Fibroblast of skin of right biceps (primary cell): ENCODE results near the gene MBNL1.
"Not testable (repeated sequence)": the region's sequence is repeated elsewhere in the genome, so short reads cannot be mapped to it uniquely, and the experiment has no call there.

Experiments used
- DNase-seq: peaks from one replicate; pipeline ENCODE4 v3.0.0-alpha.2; 2013

The MBNL1 gene

DNA sequence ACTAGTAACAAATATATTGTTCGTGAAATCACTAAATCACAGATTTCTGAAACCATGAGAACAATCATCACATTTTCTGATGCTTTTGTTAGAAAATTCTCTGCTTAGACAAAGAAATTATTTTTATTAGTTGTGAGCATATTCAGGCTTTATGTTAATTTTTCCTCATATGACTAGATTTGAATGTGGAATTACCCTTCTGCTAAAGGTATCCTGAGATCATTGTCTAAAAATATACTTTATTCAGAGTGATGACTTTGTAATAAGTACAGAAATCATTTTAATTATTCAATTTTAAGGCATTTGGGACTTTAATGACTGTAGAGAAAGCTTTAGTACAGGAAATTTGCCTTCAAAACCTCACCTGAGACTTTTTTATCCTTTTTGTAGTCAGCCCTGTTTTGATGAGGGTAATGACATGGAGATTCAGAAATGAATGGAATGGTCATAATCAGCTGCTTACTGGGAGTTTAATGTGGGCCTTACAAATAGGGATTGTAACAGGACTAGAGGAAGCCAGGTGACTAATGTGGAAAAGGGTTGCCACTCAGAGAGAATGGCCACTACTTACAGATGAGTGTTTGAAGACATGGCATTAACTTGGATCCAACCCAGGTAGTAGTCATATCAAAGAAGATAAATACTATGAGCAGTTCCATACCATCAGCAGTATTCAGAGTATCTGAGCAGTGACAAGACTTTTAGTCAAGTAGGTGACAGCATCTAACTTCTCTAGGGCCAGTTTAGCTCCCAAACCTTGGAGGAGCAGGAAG lies 148.3 kb downstream of the MBNL1 start:
- DNase-seq: peak; percentile 35

DNA sequence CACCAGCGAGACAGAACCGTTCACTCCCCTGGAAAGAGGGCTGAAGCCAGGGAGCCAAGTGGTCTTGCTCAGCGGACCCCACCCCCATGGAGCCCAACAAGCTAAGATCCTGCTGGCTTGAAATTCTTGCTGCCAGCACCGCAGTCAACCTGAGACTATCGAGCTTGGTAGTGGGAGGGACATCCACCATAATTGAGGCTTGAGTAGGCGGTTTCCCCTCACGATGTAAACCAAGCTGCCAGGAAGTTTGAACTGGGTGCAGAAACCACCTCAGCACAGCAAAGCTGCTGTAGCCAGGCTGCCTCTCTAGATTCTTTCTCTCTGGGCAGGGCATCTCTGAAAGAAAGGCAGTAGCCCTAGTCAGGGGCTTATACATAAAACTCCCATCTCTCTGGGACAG lies 151.0 kb downstream of the MBNL1 start:
- DNase-seq: no peak

DNA sequence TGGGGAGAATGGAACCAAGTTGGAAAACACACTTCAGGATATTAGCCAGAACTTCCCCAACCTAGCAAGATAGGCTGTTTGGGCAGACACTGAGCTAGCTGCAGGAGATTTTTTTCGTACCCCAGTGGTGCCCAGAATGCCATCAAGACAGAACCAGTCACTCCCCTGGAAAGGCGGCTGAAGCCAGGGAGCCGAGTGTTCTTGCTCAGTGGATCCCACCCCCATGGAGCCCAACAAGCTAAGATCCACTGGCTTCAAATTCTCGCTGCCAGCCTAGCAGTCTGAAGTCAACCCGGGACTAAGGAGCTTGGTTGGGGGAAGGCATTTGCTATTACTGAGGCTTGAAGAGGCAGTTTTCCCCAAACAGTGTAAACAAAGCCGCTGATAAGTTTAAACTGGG lies 152.4 kb downstream of the MBNL1 start:
- DNase-seq: no peak

DNA sequence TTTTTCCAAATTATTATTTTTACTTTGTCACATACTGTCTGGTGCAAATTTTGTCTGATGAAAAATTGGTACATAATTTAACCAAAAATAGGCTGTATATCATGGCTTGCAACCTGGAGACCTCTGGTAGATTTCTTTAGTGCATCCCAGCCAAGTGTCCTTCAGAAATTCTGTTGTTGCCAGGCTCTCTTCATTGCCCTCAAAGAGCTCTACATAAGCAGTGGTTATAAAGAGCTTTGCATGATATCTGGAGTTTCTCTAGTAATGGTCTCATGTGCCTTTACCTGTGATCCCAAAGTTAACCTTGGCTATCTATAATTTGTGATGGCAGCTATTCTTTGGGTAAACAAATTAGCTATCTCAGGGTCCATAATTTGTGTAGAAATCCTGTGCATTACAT lies 157.7 kb downstream of the MBNL1 start:
- no peak for DNase-seq

DNA sequence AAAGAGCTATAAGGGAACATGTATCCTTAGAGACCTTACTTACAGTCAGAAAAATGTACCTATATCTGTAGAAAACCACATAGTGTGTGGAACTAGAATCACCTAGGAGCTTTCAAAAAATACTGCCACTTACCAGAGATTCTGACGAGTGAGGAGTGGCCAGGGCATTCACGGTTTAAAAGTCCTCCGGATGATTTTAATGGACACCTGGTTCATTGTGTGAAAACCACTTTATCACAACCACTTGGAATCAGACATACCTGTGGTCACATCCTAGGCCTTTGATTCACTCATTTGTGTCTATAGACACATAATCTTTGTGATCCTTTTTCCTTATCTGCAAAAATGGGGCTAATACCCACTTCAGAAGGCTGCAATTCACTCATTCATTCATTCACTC lies 159.8 kb downstream of the MBNL1 start:
- no peak for DNase-seq

DNA sequence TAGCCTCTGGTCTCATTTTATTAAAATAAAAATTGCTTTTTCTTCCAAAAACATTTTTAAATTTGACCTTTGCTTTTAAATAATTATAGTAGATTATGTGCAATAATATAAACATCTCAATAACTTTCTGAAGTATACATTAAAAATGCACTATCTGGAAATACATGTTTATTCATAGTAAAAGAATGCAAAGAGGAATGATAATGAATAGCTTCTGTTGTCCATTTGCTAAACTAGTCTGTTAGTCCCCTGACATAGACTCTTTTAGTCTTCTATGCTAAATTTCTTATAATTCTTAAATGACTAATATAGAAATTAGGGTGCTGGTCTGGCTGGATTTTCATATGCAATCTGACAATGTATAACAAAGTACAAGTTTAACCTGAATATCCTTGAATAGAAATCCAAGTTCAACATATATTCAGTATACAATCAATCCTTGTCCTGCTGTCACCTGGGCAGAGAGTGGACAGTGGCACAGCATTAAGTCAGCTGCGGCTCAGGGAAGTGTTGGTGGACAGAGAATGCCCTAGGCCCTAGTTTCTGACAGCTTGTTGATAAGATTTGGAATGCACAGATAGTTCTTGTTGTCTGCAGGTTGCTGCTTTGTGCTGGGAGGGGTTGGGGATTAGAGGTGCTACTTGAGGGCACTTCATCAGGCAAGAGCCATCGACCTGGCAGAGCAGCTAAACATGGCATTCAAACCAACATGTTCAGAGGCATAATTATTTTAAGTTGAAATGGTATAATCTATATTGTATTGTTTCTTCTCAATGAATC lies 161.7 kb downstream of the MBNL1 start:
- peak; percentile 59 for DNase-seq

DNA sequence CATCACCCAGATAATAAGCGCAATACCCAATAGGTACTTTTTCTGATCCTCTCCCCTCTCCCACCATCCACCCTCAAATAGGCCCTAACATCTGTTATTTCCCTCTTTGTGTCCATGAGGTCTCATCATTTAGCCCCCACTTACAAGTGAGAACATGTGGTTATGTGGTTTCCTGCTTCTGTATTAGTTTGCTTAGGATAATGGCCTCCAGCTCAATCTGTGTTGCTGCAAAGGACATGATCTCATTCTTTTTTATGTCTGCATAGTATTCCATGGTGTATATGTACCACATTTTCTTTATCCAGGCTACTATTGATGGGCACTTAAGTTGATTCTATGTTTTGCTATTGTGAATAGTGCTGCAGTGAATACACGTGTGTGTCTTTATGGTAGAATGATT lies 165.4 kb downstream of the MBNL1 start:
- DNase-seq: no peak

DNA sequence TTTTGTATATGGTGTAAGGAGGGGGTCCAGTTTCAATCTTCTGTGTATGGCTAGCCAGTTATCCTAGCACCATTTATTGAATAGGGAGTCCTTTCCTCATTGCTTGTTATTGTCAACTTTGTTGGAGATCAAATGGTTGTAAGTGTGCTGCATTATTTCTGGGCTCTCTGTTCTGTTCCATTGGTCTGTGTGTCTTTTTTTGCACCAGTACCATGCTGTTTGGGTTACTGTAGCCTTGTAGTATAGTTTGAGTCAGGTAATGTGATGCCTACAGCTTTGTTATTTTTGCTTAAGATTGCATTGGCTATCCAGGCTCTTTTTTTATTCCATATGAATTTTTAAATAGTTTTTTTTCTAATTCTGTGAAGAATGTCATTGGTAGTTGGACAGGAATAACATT lies 166.5 kb downstream of the MBNL1 start:
- not testable (repeated sequence) for DNase-seq

DNA sequence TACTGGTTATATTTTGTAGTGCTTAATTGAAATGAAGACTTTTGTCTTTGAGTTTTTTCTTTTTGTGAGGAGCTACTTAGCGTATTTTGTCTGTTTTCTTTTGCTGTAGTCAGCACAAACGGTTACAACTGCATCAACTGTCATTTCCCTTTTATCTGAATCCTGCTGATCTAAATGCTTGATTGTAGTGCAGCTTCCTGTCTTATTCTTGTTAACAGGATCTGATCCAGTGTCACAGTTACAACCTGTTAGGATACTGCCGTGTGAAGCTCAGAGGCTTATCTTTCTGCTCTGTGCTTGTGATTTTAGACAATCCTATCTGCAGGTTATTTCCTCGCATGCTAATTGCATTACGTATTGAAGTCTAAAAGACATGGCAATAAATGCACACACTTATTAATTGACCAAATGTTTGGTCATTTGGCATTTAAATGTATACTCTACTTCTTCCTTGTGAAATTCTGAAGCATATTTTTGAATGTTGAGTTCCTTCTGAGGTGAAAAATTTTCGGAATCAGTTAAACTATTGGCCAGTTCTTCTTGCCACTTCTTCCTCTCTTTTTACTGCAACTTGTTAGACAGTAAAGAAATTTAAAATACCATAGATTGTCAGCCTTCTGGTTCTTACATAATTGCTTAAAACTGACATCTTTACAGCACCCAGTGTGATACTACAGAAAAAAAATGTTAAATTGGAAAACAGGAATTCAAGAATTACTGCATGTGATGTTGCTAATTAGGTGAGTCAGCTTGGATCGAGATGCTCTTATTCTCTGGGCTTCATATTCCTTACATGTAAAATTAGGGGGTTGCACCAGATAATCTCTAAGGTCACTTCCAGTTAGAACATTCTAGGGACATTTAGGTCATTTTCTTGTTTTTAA lies 168.2 kb downstream of the MBNL1 start:
- peak; percentile 49 for DNase-seq

DNA sequence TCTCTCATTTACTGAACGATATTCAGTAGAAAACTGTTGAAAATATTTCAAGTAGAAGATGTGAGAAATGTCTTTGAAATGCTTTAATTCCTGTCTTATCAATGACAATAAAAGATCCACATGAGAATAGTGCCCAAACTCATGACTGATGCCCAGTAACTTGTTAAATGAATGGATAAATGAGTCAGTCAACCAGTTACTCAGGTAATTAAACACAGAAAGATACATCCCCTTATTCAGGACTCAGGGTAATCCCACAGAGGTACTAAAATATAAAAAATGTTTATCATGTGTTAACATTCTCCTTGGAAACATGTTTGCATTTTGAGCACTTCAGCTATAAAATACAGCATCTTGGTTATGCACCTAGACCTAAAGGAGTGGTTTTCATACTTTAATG lies 169.5 kb downstream of the MBNL1 start:
- no peak for DNase-seq

DNA sequence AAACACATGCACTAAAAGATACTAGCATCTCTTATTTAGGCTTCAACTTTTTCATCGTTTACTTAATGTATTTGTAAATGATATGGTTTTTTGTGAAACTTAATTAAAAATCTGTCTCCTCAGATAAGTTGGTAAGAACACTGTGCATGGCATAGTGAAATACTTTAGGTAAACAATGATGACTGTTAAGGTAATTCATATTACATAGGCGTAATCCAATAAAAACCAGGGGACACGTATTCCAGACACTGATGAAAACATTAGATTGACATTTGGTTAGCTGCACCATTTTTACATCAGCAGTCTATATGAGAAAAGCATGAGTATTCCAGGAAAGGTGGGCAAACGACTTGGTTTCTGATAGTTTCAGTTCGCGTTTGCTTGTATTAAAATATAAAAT lies 170.0 kb downstream of the MBNL1 start:
- no peak for DNase-seq

DNA sequence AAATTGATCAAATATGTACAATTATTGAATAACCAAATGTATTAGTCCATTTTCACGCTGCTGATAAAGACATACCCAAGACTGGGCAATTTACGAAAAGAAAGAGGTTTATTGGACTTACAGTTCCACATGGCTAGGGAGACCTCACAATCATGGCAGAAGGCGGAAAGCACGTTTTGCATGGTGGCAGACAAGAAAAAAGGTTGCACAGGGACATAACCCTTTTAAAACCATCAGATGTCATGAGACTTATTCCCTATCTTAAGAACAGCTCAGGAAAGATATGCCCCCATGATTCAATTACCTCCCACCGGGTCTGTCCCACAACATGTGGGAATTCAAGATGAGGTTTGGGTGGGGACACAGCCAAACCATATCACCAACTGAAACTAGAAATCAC lies 171.5 kb downstream of the MBNL1 start:
- DNase-seq: not testable (repeated sequence)

DNA sequence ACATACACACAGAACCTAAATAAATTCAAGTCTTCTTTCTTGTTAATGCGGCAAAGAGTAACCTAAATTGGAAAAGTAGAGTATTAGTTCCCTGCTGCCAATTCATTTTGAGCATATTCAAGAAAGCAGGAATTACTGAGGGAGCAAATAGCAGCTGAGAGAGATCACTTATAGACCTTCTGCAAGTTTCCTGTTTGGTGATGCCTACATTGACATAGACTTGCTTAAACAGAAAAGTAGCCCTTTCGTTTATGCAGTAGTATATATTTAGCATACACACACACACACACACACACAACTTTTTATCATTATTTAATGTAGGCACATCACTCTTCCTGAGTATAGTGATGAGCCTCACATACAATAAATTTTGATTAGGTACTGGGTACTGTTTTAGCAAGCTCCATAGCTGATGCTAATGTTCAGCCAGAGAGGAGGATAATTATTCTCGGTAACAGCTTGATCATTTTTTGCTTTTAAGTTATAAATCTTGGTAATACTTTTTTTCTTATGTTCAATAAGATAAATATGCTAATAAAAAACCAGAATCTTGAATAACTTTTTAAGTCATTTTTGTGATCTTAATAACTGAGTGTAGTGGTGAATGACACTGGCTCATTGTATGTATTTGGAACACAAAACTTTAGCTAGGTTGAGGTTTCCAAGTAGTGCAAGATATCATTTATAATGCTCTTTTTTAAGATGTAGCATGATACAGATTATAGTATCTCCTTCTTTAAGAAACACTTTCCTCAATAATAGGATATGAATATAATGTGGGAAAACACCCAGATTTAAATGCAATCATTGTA lies 174.7 kb downstream of the MBNL1 start:
- DNase-seq: no peak

DNA sequence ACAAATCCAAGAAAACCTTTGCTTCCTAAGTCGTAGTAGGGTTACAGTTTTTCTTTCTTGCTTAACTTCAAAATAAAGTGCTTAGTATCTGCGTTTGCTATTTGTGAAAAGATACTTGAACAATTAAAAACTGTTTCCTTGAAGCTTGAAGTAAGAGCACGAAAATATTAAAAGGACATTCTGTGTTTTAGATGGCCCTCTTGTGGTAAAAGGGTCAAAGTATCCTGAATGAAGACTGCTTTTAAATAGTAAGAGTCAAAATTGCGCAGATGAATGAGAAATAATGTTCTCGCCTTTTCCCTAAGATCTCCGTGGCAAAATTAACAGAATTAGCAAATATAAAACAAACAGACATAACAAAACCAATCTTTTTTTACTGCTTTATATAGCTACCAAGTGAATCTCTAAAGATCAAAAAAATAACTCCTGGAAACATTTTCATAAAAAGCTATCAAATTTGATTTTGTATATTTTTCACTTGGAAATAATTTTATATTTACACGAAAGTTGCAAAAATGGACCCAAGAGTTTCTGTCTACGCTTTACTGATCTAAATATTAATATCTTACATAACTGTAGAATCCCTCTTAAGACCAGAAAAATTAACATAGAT lies 175.4 kb downstream of the MBNL1 start:
- peak; percentile 60 for DNase-seq

DNA sequence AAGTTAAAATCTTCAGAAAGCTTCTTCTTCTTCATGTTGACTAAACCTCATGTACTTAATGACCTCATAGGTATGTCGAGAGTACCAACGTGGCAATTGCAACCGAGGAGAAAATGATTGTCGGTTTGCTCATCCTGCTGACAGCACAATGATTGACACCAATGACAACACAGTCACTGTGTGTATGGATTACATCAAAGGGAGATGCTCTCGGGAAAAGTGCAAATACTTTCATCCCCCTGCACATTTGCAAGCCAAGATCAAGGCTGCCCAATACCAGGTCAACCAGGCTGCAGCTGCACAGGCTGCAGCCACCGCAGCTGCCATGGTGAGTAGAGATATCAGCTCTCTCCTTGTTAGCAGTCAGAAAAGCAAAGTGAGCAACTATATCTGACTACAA lies 176.5 kb downstream of the MBNL1 start:
- DNase-seq: no peak

DNA sequence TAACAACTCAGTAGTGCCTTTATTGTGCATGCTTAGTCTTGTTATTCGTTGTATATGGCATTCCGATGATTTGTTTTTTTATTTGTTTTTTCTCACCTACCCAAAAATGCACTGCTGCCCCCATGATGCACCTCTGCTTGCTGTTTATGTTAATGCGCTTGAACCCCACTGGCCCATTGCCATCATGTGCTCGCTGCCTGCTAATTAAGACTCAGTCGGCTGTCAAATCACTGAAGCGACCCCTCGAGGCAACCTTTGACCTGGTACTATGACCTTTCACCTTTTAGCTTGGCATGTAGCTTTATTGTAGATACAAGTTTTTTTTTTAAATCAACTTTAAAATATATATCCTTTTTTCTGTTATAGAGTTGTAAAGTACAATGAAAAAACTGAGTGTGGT lies 177.8 kb downstream of the MBNL1 start:
- DNase-seq: no peak

DNA sequence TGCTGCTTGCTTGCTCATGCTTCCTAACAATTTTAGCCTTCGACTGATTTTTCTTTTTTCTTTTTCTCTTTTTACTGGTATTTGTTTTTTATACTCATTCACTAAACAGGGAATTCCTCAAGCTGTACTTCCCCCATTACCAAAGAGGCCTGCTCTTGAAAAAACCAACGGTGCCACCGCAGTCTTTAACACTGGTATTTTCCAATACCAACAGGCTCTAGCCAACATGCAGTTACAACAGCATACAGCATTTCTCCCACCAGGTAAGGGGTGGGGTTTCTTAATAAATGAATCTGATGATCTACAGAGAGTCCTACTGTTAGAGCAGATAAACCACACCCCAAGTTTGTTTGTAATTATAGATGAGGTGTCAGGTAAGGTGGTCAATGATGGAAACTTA lies 178.8 kb downstream of the MBNL1 start:
- no peak for DNase-seq

DNA sequence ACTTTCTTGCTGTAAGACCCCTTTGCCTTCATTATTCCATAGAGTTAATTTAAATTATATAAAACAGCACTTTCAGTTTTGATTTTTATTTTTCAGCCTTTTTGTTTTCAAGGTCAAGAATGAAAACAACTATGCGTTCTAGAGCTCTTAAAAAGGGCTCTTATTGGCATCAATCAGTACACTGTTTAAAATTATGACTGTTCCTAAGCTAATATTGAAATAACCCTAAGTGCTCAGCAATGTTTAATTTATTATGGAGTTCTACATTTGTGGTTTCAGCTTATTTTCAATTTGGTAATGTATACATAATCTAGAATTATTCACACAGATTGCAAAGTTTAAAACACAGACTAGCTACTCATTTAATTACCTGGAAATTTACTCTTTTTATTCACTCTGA lies 179.4 kb downstream of the MBNL1 start:
- no peak for DNase-seq

DNA sequence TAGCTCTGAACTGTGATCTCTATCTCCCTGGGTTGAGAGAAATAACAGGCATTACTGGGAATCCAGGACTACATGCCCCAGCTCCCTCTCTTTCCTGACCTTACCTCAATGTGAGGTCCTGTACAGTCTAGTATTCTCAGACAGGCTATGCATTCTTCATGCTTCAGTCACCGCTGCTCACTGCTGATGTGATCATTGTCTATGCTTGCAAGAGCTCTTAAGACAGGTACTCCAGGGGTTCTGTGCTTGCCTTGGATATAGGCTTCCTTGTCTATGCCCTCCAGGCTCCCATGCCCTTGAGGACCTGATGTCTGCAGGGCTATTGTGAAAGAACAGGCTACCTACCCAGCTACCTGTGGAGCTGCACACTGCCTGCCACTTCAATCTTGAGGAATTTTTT lies 183.6 kb downstream of the MBNL1 start:
- peak; percentile 31 for DNase-seq

DNA sequence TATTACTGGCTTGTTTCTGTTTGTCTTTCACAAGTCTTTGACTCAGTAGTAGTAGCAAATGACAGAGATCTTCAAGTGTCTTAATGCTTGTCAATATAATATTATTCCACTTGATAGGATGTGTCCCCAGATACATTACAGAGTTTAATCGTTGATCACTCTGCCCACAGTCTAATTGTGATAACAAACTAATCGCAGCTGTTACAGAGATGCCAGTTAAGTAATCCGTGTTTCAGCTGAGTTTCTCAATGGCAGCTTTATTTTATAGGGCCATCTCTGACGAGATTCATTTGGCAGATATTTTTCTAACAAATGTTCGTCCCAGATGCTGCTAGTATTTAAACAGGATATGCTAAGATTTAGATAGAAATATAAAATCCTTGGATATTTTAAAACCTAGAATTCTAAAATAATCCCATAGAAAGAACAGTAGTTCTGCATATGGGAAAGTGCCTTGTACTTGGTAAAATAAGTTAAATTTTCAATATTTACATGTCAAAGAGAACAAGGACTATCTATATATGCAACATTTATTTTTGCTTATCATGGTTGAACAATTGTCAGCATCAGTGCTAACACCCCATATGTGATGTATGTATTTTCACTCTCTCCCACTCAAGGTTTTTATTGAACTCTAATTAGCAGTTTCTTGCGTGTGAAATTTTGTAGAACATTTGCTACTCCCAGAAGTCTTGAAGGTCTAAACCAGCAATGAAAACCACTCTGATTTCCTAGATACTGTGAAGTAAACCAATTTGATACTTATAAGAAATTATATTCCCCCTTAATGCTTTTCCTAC lies 185.5 kb downstream of the MBNL1 start:
- no peak for DNase-seq

DNA sequence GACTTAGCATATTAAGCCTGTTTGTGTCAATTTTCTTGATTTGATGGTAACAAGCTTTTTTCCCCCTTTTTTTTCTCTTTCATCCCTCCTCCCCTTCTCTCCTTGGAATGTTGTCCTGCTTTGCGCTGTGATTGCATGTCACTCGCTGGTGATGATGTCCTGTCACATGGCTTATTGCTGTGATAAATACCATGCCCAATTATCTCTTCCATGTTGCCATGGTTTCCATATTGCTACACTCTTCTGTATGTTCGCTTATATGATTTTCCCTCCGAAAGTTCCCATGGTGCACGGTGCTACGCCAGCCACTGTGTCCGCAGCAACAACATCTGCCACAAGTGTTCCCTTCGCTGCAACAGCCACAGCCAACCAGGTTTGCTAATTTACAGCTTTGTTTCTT lies 187.3 kb downstream of the MBNL1 start:
- no peak for DNase-seq
